GM21576 (cell line): ENCODE results near the gene LIN54.
"Not testable (repeated sequence)": the region's sequence is repeated elsewhere in the genome, so short reads cannot be mapped to it uniquely, and the experiment has no call there.

Source experiments
- ATAC-seq: cut with Tn5 transposase; IDR thresholded peaks from one replicate; pipeline ENCODE4 v1.9.1; 2021; ENCODE audit warnings: mild to moderate bottlenecking, moderate library complexity; ENCODE audit not compliant: unreplicated experiment

Gene LIN54

GRCh38 chr4:83010522-83011318 is at the start of gene LIN54:
LIN54 (minus strand) TSS chr4:83010823; CDS start chr4:82984844, 25,979 bp downstream.
- ATAC-seq, result peak; percentile 41

- ATAC-seq, result no peak
Observed at GRCh38 chr4:83054928-83055327, 44.3 kb upstream of the LIN54 start.

GRCh38 chr4:83048781-83049180 is 38.2 kb upstream of the LIN54 start:
- ATAC-seq, result not testable (repeated sequence)

GRCh38 chr4:83046693-83047473 is 36.3 kb upstream of the LIN54 start:
- no peak for ATAC-seq

GRCh38 chr4:83043801-83044407 is 33.3 kb upstream of the LIN54 start:
- no peak for ATAC-seq

- ATAC-seq, result not testable (repeated sequence)
Observed at GRCh38 chr4:83043157-83043556, 32.5 kb upstream of the LIN54 start.

GRCh38 chr4:83040269-83040668 is 29.6 kb upstream of the LIN54 start:
- no peak for ATAC-seq

- ATAC-seq, result no peak
Observed at GRCh38 chr4:83036991-83037665, 26.5 kb upstream of the LIN54 start.

- peak; percentile 99 for ATAC-seq
Observed at GRCh38 chr4:83034630-83035494, 24.2 kb upstream of the LIN54 start, which contains the start of gene COPS4. COPS4 (plus strand) TSS chr4:83035183; CDS start chr4:83035225, 42 bp downstream.

GRCh38 chr4:83029688-83030087 is 19.1 kb upstream of the LIN54 start:
- no peak for ATAC-seq

GRCh38 chr4:83028976-83029375 is 18.4 kb upstream of the LIN54 start:
- no peak for ATAC-seq

- ATAC-seq, result no peak
Observed at GRCh38 chr4:83025563-83025962, 14.9 kb upstream of the LIN54 start.

GRCh38 chr4:83024233-83024632 is 13.6 kb upstream of the LIN54 start:
- no peak for ATAC-seq

GRCh38 chr4:83023599-83023998 is 13.0 kb upstream of the LIN54 start:
- not testable (repeated sequence) for ATAC-seq

GRCh38 chr4:83022724-83023450 is 12.3 kb upstream of the LIN54 start:
- ATAC-seq, result no peak

GRCh38 chr4:83019794-83020494 is 9.3 kb upstream of the LIN54 start:
- no peak for ATAC-seq

- no peak for ATAC-seq
Observed at GRCh38 chr4:83013902-83014301, 3.3 kb upstream of the LIN54 start.

- ATAC-seq, result no peak
Observed at GRCh38 chr4:83013420-83013867, 2.8 kb upstream of the LIN54 start.
